ENCODE data around the gene FARS2. TPM values are rescaled to one million over a fixed set of nuclear protein-coding genes. Genes with fewer than 3 reads are reported as not detected.

FARS2 gene
- total RNA-seq, 1 donor from 2014 or later = 16.5 TPM

DNA sequence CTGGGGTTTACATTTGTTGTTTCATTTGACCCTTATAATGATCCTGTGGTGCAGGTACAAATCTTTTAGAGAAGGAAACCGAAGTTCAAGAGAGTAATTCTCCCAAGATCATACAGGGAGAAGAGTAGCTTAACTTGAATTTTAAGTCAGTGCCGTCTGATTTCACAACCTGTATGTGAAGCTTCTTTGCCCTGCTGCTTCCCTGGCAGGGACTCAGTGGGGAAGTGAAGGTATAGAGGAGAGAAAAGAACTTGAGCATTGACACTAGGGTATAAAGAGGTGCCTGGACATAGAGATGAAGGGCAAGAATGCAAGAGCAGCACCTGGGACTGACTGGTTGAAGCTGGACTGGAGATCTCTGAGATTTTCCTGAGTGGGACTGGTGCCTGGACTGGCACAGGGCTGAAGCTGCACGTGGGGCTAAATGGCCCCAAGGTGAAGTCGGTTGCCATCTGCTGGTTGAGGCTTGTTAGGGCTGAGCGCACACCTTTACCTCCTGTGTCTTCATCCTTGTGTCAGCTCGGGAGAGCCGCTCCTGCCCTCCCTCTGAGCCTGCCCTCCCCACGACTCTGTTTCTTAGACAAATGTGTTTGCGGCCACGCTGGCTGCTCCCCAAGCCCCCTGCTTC, 41.8 kb downstream of the FARS2 start:
- Histone ChIP-seq H3K27ac (no peak overlapping the region), H3K36me3 (no peaks in the 10 kb centered on the region), H3K27me3 (no peaks in the 10 kb centered on the region), H3K4me3 (no peak overlapping the region), H3K4me1 (peaks cover 17% of the 10 kb centered on the region), H3K9me3 (no peaks in the 10 kb centered on the region)
- no peak for DNase-seq (ENCODE audit: extremely low spot score in 2 of 2)
- TF ChIP-seq POLR2AphosphoS5 (IDR thresholded peaks at IDR 0.05; ENCODE audit: insufficient read depth in 1 of 2, low read depth in 1 of 2) (no peak), CTCF (IDR thresholded peaks at IDR 0.05) (peak in 2 of 3 experiments; percentile 16 to 21)
- intact Hi-C loops (cut with DNase I) = no loop called here

DNA sequence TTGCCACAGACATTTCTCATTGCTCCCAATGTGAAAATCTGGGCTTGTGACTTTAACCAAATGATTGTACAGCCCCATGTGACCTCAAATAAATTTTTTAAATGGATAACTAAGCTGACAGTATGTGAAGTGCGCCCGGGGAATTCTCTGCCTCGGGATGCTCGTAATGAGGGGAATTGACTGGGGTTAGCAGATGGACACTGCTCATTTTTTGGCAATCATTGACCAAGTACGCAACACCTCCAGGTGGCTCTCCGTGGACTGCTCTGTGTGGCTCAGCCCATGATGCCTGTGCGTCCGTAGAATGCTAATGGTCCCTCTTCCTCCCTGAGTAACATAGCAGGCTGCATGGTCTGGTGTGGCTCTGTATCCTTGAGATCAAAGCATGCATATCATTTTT, 42.4 kb downstream of the FARS2 start:
- intact Hi-C loops (cut with DNase I) = no loop called here
- TF ChIP-seq POLR2A (IDR thresholded peaks at IDR 0.05) (no peak), CTCF (IDR thresholded peaks at IDR 0.05) (no peak), POLR2AphosphoS5 (IDR thresholded peaks at IDR 0.05; ENCODE audit: insufficient read depth in 1 of 2, low read depth in 1 of 2) (no peak)
- Histone ChIP-seq H3K27ac (no peak overlapping the region), H3K36me3 (no peaks in the 10 kb centered on the region), H3K4me1 (peaks cover 17% of the 10 kb centered on the region), H3K4me3 (no peak overlapping the region), H3K27me3 (no peaks in the 10 kb centered on the region), H3K9me3 (no peaks in the 10 kb centered on the region)
- no peak for DNase-seq (ENCODE audit: extremely low spot score in 2 of 2)

DNA sequence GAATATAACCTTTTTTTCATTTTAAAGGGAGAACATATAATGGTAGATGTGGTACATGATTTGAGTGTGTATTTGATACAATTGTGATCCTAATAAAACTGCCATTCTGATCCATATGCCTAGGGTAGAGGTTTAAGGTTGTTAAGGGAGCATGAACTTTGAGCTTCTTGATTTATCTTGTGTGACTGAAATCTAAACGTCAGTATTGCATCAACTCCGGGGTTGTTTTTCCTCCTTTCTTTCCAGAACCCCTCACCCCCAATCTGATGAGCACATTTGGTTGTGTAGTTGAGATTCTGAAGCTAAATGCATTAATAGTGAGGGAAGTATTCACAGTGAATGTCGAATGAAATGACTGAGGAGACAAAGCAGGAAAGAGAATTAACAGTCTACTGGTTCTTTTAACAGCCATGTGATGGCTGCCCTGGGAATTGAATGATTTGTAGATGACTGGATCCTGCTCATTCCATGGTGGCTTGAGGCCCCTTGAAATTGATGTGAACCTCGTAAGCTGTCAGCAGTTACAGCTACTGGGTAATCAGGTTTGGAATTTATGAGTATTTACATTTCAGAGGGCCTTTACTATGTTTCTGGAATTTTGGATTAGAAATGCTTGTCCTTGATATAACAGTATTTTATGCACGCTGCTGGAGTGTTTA, 44.8 kb downstream of the FARS2 start:
- Histone ChIP-seq H3K9me3 (no peaks in the 10 kb centered on the region), H3K4me3 (no peak overlapping the region)
- intact Hi-C loops (cut with DNase I) = no loop called here

DNA sequence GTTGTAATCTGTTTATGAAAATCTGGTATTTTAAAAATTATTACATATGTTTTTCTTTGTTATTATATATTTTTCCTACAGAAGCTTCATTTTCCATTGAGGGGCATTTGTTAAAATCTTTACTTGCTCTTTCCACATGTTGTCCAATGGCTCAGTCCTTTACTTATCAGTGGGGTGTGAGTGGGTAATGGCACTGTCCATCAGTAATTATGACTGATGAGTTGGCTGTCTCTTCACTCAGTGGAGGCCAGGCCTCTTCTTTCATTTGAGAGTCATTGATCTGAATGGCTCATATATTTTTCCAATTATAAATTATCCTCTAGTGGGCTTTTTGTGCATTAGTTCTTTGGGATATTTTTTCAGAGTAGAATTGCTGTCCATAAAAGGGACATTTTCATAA, 45.7 kb downstream of the FARS2 start:
- no peak for DNase-seq (ENCODE audit: extremely low spot score in 2 of 2)
- no peak overlapping the region for H3K4me3 ChIP-seq
- no peak for TF ChIP-seq POLR2AphosphoS5 (IDR thresholded peaks at IDR 0.05; ENCODE audit: insufficient read depth in 1 of 2, low read depth in 1 of 2)
- TF ChIP-seq CTCF (IDR thresholded peaks at IDR 0.05) = no peak
- TF ChIP-seq POLR2A (IDR thresholded peaks at IDR 0.05) = no peak
- no peak overlapping the region for H3K27ac ChIP-seq
- no peaks in the 10 kb centered on the region for H3K36me3 ChIP-seq
- intact Hi-C loops (cut with DNase I) = no loop called here
- peaks cover 16% of the 10 kb centered on the region for H3K4me1 ChIP-seq
- H3K9me3 ChIP-seq = no peaks in the 10 kb centered on the region
- no peaks in the 10 kb centered on the region for H3K27me3 ChIP-seq

More for the DNA sequence above, 44.8 kb downstream of the FARS2 start:
- no peak for TF ChIP-seq CTCF (IDR thresholded peaks at IDR 0.05)
- no peak for TF ChIP-seq POLR2AphosphoS5 (IDR thresholded peaks at IDR 0.05; ENCODE audit: insufficient read depth in 1 of 2, low read depth in 1 of 2)
- no peak for TF ChIP-seq POLR2A (IDR thresholded peaks at IDR 0.05)
- Histone ChIP-seq H3K36me3 (no peaks in the 10 kb centered on the region), H3K4me1 (peaks cover 17% of the 10 kb centered on the region), H3K27ac (no peak overlapping the region), H3K27me3 (no peaks in the 10 kb centered on the region)
- DNase-seq (ENCODE audit: extremely low spot score in 2 of 2) = no peak

GRCh38 chr6:5308066-5308465, 46.8 kb downstream of the FARS2 start:
- no peak for DNase-seq (ENCODE audit: extremely low spot score in 2 of 2)
- Histone ChIP-seq H3K27me3 (no peaks in the 10 kb centered on the region), H3K36me3 (no peaks in the 10 kb centered on the region), H3K4me1 (peaks cover 6% of the 10 kb centered on the region), H3K9me3 (no peaks in the 10 kb centered on the region), H3K27ac (no peak overlapping the region), H3K4me3 (no peak overlapping the region)
- no peak for TF ChIP-seq POLR2AphosphoS5 (IDR thresholded peaks at IDR 0.05; ENCODE audit: insufficient read depth in 1 of 2, low read depth in 1 of 2)
- TF ChIP-seq POLR2A (IDR thresholded peaks at IDR 0.05) = no peak
- no peak for TF ChIP-seq CTCF (IDR thresholded peaks at IDR 0.05)
- intact Hi-C loops (cut with DNase I) = no loop called here

Data from vagina (tissue), 2 donors.